T-cell (primary cell): ENCODE results near the gene IPO5. TPM values are rescaled to one million over a fixed set of nuclear protein-coding genes. Genes with fewer than 3 reads are reported as not detected.
"Not testable (repeated sequence)": the region's sequence is repeated elsewhere in the genome, so short reads cannot be mapped to it uniquely, and the experiment has no call there.

ENCODE experiments used
- ATAC-seq, 4 experiments: fragments of 200-7000 bp in 3 of 4; fragments of 150-1000 bp in 1 of 4; cut with Tn5 transposase; replicated peaks in 1 of 4; 1 replicate in 3 of 4; 2 replicates in 1 of 4; pipeline ENCODE4 v1.10.0; 2021; ENCODE audit warnings: moderate library complexity in 3 of 4, mild to moderate bottlenecking in 2 of 4, moderate number of reproducible peaks in 1 of 4
- CTCF ChIA-PET, 2 donors: fragments of 300-600 bp; sonication (Branson Sonifier 250); formaldehyde crosslinking; loops; one replicate each; lab custom pipeline; 2022; ENCODE audit warnings: antibody characterized with exemption in 2 of 2; lab: Charles Lee
- POLR2A ChIA-PET, 2 donors: fragments of 300-600 bp; sonication (Branson Sonifier 250); formaldehyde crosslinking; loops; one replicate each; lab custom pipeline; 2022; ENCODE audit warnings: antibody characterized with exemption in 2 of 2; lab: Charles Lee
- DNase-seq, 35 experiments: peaks; one replicate each; pipeline versions ENCODE4 v3.0.0 to v3.0.0-alpha.2; 2013 to 2023
- H3K27ac ChIP-seq: one replicate; pipeline ENCODE4 v1.5.1; 2013; ENCODE audit warnings: low read length
- H3K27me3 ChIP-seq, 2 experiments: replicated peaks in 1 of 2; 1 replicate in 1 of 2; 2 replicates in 1 of 2; pipeline versions ENCODE4 v1.6.1 to v1.7.0; 2013; ENCODE audit warnings: low read length in 1 of 2, mixed read lengths in 1 of 2; ENCODE audit not compliant: control insufficient read depth in 2 of 2, insufficient read depth in 2 of 2; ENCODE audit errors: extremely low read depth in 1 of 2
- H3K36me3 ChIP-seq, 2 donors: 1 replicate in 1 of 2; 2 replicates in 1 of 2; pipeline versions ENCODE4 v1.6.1 to v1.7.0; 2013; ENCODE audit warnings: low read length in 1 of 2; ENCODE audit not compliant: control insufficient read depth in 2 of 2, insufficient read depth in 1 of 2; ENCODE audit errors: extremely low read depth in 1 of 2
- H3K4me1 ChIP-seq, 2 experiments: 1 replicate in 1 of 2; 2 replicates in 1 of 2; pipeline versions ENCODE4 v1.6.1 to v1.7.0; 2013; ENCODE audit warnings: low read length in 2 of 2, mixed read lengths in 1 of 2; ENCODE audit not compliant: insufficient read depth in 2 of 2, control insufficient read depth in 1 of 2; ENCODE audit errors: extremely low read depth in 1 of 2
- H3K4me3 ChIP-seq, 2 donors: 1 replicate in 1 of 2; 2 replicates in 1 of 2; pipeline versions ENCODE4 v1.5.1 to v1.7.0; 2013; ENCODE audit warnings: mild to moderate bottlenecking in 2 of 2, low read length in 1 of 2, moderate library complexity in 1 of 2; ENCODE audit not compliant: control insufficient read depth in 1 of 2; ENCODE audit errors: extremely low read depth in 1 of 2
- H3K9me3 ChIP-seq: 2 replicates; pipeline ENCODE4 v1.7.0; 2013
- H3K27ac Mint-ChIP-seq, 2 donors: one replicate each; pipeline ENCODE4 v1.8.0; 2020 to 2021; ENCODE audit warnings: mild to moderate bottlenecking in 2 of 2, mixed read lengths in 2 of 2
- H3K27me3 Mint-ChIP-seq, 2 donors: one replicate each; pipeline ENCODE4 v1.8.0; 2021 to 2022; ENCODE audit warnings: mixed read lengths in 2 of 2
- H3K36me3 Mint-ChIP-seq: one replicate; pipeline ENCODE4 v1.8.0; 2021; ENCODE audit warnings: mixed read lengths
- H3K4me1 Mint-ChIP-seq, 3 donors: one replicate each; pipeline ENCODE4 v1.8.0; 2020 to 2022; ENCODE audit warnings: mixed read lengths in 3 of 3, mild to moderate bottlenecking in 1 of 3
- H3K4me3 Mint-ChIP-seq, 3 donors: one replicate each; pipeline ENCODE4 v1.8.0; 2020 to 2022; ENCODE audit warnings: mild to moderate bottlenecking in 3 of 3, mixed read lengths in 3 of 3, moderate library complexity in 3 of 3
- H3K9me3 Mint-ChIP-seq, 3 donors: one replicate each; pipeline ENCODE4 v1.8.0; 2020 to 2022; ENCODE audit warnings: mixed read lengths in 3 of 3
- WGBS: methylation state at CpG from one replicate; pipeline ENCODE4 v1.1.5; 2013; ENCODE audit warnings: missing lambda C conversion rate; ENCODE audit not compliant: insufficient coverage; 5-methylcytosine and 5-hydroxymethylcytosine counted together
- total RNA-seq, 35 experiments: library from RNA in 6 of 35; stranded (reverse) in 6 of 35; fragments of 120-200 nt in 1 of 35; gene quantifications; one replicate each; pipeline versions ENCODE4 v1.2.1 to v1.2.4 and lab custom pipeline; 2013 to 2026

The IPO5 gene
- total RNA-seq, 5 donors from 2014 or later (not counting 1 experiment from before 2014, with no cell fraction given), result 70.7 to 81.6 (median 75.7) TPM

DNA sequence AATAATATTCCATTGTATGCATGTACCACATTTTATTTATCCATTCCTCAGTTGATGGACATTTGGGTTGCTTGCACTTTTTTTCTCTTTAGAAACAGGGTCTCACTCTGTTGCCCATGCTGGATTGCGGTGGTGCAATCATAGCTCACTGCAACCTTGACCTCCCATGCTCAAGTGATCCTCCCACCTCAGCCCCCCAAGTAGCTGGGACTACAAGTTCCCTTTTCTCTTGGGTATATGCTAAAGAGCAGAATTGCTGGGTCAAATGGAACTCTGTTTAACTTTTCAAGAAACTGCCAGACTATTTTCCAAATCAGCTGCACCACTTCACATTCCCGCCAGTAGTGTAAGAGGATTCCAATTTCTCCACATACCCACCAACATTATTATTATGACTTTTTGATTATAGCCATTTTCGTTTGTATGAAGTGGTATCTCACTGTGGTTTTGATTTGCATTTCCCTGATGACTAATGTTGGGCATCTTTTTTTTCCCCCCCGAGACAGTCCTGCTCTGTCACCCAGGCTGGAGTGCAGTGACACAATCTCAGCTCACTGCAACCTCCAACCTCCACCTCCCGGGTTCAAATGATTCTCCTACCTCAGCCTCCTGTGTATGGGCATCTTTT, 7.6 kb upstream of the IPO5 start:
- no CpG with 5 or more reads among the region's 5 CpGs for WGBS
- ChIA-PET POLR2A (no interaction called here), CTCF (no interaction called here)
- no peak overlapping the region for H3K4me3 ChIP-seq
- no peak overlapping the region for H3K4me3 Mint-ChIP-seq
- no peak overlapping the region for H3K27ac Mint-ChIP-seq
- no peaks in the 10 kb centered on the region for H3K4me1 Mint-ChIP-seq
- peaks cover 0 to 6% of the 10 kb centered on the region in 2 donors for H3K27me3 Mint-ChIP-seq
- no peaks in the 10 kb centered on the region for H3K4me1 ChIP-seq
- H3K27ac ChIP-seq, result no peak overlapping the region
- H3K27me3 ChIP-seq, result peaks cover 0 to 12% of the 10 kb centered on the region in 2 experiments
- H3K9me3 Mint-ChIP-seq, result peaks cover 0 to 4% (median 0%) of the 10 kb centered on the region in 3 donors
- no peaks in the 10 kb centered on the region for H3K36me3 ChIP-seq
- ATAC-seq (no peak), DNase-seq (no peak)
- H3K36me3 Mint-ChIP-seq, result peaks cover 4% of the 10 kb centered on the region
- no peaks in the 10 kb centered on the region for H3K9me3 ChIP-seq

DNA sequence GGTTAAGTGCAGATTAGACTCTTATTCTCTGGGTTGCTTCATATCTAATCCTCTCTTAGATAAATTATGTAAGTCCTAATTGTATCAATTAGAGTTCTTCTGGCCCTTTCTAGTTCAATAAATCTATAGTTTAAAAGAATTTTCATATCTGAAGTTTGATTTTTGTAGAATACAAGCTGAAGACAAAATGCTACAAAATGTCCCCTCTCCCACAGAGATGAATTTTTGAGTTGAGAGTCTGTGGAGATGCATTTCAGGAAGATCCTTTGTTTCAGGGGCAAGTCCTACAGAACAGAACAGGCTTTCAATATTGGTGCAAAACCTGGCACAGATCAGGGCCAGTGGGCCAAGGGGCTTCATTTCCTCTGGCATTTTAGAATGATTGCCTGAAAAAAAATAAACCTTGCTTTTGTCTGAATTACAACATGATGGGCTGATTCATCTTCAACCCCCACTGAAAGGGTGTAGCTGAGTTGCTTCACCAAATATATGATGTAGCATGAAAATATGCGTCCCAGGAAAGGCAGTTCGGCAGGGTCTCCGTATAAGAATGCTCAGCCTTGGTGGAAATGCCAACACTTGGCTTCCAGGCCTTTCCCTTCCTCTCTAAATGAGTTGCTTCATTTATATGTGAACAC, 6.4 kb upstream of the IPO5 start:
- Mint-ChIP-seq H3K4me3 (no peak overlapping the region), H3K36me3 (peaks cover 4% of the 10 kb centered on the region), H3K27me3 (peaks cover 0 to 4% of the 10 kb centered on the region in 2 donors), H3K9me3 (peaks cover 0 to 4% (median 0%) of the 10 kb centered on the region in 3 donors), H3K4me1 (no peaks in the 10 kb centered on the region), H3K27ac (no peak overlapping the region)
- no peaks in the 10 kb centered on the region for H3K9me3 ChIP-seq
- no peaks in the 10 kb centered on the region for H3K4me1 ChIP-seq
- no peak for DNase-seq
- ChIA-PET POLR2A (no interaction called here), CTCF (no interaction called here)
- no CpG with 5 or more reads among the region's 3 CpGs for WGBS
- no peaks in the 10 kb centered on the region for H3K36me3 ChIP-seq
- H3K27me3 ChIP-seq, result peaks cover 0 to 9% of the 10 kb centered on the region in 2 experiments
- no peak overlapping the region for H3K27ac ChIP-seq
- no peak overlapping the region for H3K4me3 ChIP-seq
- no peak for ATAC-seq

DNA sequence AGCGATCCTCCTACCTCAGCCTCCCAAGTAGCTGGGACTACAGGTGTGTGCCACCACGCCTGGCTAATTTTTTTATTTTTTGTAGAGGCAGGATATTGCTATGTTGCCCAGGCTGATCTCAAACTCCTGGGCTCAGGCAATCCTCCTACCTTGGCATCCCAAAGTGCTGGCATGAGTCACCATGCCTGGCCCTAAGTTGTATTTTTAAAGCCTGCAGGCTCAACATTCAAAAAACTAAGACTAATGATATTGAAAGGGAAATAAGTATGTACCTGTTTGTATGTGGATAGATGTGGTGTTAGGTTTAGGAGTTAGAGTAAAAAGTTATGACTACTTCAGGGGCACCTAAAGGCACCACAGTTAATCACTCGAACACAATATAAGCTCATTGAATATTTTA, 5.4 kb upstream of the IPO5 start:
- POLR2A ChIA-PET, result interaction anchor here in 1 of 2 donors (0.6 kb wide), 1 partner anchor 55 kb away, joined by 10 read pairs; no protein-coding TSS in a partner anchor

DNA sequence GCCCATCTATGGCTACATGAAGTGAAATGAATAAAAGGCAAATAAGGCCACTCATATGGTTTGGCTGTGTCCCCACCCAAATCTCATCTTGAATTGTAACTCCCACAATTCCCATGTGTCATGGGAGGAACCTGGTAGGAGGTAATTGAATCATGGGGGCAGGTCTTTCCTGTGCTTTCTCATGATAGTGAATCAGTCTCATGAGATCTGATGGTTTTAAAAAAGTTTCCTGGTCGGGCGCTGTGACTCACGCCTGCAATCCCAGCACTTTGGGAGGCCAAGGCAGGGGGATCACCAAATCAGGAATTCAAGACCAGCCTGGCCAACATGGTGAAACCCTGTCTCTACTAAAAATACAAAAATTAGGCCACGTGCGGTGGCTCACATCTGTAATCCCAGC, 4.2 kb upstream of the IPO5 start:
- H3K4me1 Mint-ChIP-seq, POLR2A ChIA-PET, H3K36me3 Mint-ChIP-seq, H3K4me3 ChIP-seq, H3K27ac Mint-ChIP-seq, H3K4me3 Mint-ChIP-seq, DNase-seq, H3K4me1 ChIP-seq, H3K36me3 ChIP-seq, H3K27me3 ChIP-seq, H3K27ac ChIP-seq, H3K9me3 Mint-ChIP-seq, H3K9me3 ChIP-seq, H3K27me3 Mint-ChIP-seq, ATAC-seq, CTCF ChIA-PET: not testable (repeated sequence)
- 91% methylated on average over 4 of the region's 5 CpGs for WGBS

More for the DNA sequence above, 5.4 kb upstream of the IPO5 start:
- Mint-ChIP-seq H3K36me3 (peaks cover 4% of the 10 kb centered on the region), H3K4me3 (no peak overlapping the region), H3K27ac (no peak overlapping the region), H3K27me3 (peaks cover 0 to 4% of the 10 kb centered on the region in 2 donors), H3K4me1 (no peaks in the 10 kb centered on the region), H3K9me3 (peaks cover 0 to 4% (median 0%) of the 10 kb centered on the region in 3 donors)
- H3K4me3 ChIP-seq, result no peak overlapping the region
- DNase-seq (no peak), ATAC-seq (no peak)
- CTCF ChIA-PET, result interaction anchor here in 1 of 2 donors (0.6 kb wide), 1 partner anchor 29 kb away, joined by 7 read pairs; no protein-coding TSS in a partner anchor
- no peaks in the 10 kb centered on the region for H3K36me3 ChIP-seq
- H3K27ac ChIP-seq, result no peak overlapping the region
- WGBS, result no CpG with 5 or more reads among the region's 3 CpGs
- no peaks in the 10 kb centered on the region for H3K9me3 ChIP-seq
- peaks cover 0 to 9% of the 10 kb centered on the region in 2 experiments for H3K27me3 ChIP-seq
- no peaks in the 10 kb centered on the region for H3K4me1 ChIP-seq

DNA sequence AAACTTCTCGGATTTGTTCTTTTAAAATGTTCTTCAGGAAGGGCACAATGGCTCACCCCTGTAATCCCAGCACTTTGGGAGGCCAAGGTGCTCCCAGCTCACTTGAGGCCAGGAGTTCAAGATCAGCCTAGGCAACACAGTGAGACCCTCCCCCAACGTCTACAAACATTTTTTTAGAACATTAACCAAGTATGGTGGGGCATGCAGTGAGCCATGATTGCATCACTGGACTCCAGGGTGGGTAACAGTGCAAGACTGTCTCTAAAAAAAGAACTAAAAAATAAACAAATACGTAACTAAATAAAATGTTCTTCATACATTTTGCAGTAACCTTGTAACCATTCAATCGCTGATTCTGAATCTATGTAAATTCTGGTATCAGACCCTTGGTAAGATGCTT, 2.1 kb upstream of the IPO5 start:
- no peak for ATAC-seq
- Mint-ChIP-seq H3K4me1 (no peaks in the 10 kb centered on the region), H3K27me3 (peaks cover 0 to 4% of the 10 kb centered on the region in 2 donors), H3K9me3 (peaks cover 0 to 4% (median 0%) of the 10 kb centered on the region in 3 donors), H3K4me3 (no peak overlapping the region), H3K36me3 (peaks cover 4% of the 10 kb centered on the region), H3K27ac (no peak overlapping the region)
- CTCF ChIA-PET, result no interaction called here
- Histone ChIP-seq H3K36me3 (no peaks in the 10 kb centered on the region), H3K27ac (no peak overlapping the region), H3K4me1 (no peaks in the 10 kb centered on the region), H3K9me3 (no peaks in the 10 kb centered on the region), H3K4me3 (no peak overlapping the region), H3K27me3 (peaks cover 0 to 7% of the 10 kb centered on the region in 2 experiments)
- DNase-seq, result no peak
- 90% methylated on average over 1 of the region's 4 CpGs for WGBS
- POLR2A ChIA-PET, result no interaction called here

DNA sequence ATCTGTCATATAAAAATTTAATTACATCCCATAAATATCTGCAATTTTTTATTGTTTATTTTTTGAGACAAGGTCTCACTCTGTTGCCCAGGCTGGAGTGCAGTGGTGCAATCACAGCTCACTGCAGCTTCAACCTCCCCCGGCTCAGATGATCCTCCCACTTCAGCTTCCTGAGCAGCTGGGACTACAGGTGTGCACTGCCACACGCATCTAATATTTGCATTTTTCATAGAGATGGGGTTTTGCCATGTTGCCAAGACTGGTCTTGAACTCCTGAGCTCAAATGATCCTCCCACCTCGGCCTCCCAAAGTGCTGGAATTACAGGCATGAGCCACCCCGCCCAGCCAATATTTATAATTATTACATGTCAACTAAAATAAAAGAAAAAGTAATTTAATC, 644 bp upstream of the IPO5 start:
- H3K27ac Mint-ChIP-seq, CTCF ChIA-PET, H3K36me3 Mint-ChIP-seq, H3K4me3 ChIP-seq, DNase-seq, H3K27me3 Mint-ChIP-seq, H3K4me1 ChIP-seq, H3K27me3 ChIP-seq, ATAC-seq, H3K9me3 Mint-ChIP-seq, H3K27ac ChIP-seq, H3K4me3 Mint-ChIP-seq, H3K36me3 ChIP-seq, H3K9me3 ChIP-seq, POLR2A ChIA-PET, H3K4me1 Mint-ChIP-seq: not testable (repeated sequence)
- 61% methylated on average over 2 of the region's 4 CpGs for WGBS
